GM19455 (cell line): ENCODE results near the gene ZBTB25.

Experiments
- ATAC-seq: cut with Tn5 transposase; IDR thresholded peaks from one replicate; pipeline ENCODE4 v1.9.1; 2021; ENCODE audit not compliant: unreplicated experiment

ZBTB25 gene

DNA sequence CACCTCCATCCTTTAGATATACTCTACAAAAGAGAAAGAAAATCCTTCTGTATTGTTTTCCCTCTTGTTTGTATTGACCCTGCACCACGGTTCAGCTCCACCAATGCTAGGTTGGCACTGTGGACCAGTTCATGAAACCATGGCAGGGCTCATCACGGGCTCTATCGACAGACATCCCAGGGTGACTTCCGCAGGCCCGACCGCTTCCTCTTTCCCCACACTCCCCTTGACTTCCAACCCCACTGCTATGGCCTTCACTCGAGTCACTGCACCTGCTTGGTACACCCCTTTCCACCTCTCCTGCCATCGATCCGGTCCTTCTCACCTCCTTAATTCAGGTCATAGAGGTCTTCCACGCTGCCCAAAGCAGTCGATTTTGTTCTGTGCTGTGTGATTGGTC is 59.5 kb downstream of the ZBTB25 start:
- no peak for ATAC-seq

DNA sequence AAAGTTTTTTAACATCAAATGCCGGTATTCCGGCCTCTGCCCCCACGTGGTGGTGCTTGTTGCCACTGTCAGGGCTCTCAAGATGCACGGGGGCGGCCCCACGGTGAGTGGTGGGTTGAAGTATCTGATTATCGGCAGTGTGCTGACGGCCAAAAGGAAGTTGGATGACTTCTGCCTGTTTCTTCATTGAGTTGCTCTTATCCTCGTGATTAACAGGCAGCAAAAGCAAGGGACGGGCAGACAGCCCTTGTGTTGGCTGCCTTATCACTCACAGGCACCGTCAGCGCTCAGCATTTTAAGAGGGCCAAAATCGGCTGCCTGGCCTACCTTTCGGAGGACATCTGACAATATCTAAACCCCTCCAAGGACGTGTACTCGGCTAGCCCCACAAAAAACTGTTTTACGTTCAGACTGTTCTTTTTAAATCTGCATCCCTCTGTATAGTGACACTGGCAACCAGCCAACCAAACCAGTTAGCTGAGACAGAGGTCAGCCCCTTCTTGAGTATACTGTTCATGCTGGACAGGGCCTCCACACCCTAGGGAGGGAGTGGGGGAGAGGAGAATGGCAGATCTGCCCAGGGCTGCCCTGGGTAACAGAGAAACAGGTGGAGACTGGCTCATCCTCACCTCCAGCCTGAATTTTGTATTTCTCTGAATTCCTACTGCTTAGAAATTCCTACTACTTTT is 61.2 kb downstream of the ZBTB25 start:
- ATAC-seq, result no peak

DNA sequence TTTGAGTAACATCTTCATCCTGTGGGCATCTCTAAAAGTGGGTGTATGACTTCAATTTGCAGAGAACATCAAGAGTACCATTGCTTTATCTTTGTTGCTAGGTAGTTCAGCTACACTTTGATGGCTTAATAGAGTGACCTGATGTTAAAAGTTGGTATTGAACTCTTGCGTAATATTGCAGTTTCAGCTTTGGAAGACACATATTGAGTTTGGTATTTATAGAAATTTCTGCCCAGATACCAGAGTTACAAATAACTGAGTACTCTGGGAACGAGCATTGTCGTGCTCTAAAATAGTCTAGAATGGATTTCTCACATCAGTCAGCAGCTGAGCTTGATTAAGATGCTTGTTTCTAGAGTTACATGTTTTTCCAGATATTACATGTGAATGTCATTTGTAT is 63.1 kb downstream of the ZBTB25 start:
- ATAC-seq, result no peak

DNA sequence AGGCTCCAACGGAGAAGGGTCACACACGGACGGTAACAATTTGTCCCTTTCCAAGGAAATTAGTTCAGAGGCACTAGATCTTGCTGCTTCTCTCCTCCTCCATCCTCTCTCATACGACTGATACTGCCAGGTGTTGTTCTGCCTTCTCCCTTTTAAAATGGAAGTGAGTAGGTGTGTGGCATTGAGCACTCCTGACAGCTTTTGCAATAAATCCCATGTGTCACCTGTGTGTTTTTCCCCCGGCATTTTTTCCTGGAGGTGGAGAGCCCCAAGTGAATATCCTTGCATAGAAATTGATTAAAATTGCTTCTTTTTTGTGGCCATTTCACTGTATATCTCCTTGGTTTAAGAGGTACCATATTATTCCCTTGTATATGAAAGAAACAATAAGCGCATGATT is 64.5 kb downstream of the ZBTB25 start:
- no peak for ATAC-seq

DNA sequence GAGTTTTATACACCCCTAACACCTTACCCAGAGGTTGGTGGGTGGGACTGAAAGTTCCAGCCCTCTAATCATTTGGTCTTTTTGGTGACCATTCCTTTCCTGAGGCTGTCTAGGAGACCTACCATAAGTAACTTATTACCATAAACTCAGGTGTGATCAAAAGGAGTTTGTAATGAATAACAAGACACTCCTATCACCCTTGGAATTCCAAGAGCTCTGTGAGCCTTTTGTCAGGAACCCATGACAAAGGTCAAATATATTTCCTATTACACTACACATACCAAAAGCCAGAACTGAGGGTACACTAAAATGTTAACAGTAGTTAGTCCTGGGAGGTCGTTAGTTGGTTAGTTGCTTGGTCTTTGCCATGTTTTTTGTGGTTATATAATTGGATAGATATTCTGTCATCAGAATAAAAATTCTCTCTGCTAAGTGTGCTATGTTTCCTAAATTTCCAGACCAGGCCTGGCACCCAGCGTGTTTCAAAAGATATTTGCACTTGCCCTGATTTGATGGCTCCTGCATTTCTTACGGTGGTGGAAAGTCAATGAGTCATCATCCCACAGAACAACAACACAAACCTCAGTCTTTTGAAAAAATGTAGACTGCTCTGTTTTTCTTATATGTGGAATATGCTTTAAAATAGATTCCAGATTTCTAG is 65.3 kb downstream of the ZBTB25 start:
- no peak for ATAC-seq

DNA sequence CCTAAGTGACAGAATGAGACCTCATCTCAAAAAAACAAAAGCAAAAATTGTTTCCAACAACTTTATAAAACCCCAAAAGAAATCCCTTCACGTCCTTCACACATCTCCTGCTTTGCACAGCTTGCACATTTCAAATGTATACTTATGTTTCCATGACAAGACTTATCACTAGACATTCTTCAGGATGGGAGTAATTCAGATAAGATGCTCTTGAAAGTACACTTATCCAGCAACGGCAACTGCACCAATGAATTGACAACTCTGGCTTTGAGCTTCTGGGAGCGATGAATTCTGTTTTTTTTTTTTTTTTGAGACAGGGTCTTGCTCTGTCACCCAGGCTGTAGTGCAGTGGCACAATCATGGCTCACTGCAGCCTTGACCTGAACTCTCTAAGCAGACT is 69.1 kb downstream of the ZBTB25 start:
- no peak for ATAC-seq

DNA sequence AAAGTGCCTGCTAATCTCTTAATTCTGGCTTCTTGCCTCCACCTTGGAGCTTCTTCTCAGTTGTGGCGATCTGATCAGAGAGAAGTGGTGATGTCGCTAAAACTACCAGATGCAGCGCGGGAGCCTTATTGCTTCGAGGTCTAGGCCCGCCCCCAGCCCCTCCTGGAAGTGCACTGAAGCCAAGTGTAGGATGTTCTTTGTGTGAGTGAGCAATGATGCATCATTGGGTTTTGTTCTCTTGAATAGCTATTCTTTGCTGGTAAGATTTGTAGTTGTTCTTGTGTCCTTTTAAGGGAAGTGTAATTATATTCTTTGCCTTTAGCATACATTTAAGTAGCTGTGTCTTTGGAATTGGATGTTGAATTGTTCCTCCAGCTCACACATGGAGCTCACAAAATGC is 79.7 kb downstream of the ZBTB25 start:
- ATAC-seq, result no peak

DNA sequence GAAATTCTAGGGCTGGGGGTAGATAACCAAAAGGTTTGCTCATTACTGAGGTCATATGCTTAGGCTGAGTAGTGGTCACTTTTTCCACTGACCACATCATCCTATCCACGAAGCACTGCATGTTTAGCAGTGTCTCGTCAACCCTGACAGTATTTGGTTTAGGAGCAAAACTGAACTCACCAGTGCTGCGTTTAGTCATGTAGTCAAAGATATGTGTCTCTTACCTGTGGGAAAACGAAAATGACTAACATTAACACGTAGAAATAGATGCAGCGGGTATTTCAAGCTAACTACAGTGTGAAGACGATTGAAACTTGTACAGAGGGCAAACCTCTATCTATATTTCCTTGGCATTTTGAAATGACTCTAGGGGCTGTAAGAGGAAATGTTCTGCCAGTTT is 80.9 kb downstream of the ZBTB25 start:
- no peak for ATAC-seq

DNA sequence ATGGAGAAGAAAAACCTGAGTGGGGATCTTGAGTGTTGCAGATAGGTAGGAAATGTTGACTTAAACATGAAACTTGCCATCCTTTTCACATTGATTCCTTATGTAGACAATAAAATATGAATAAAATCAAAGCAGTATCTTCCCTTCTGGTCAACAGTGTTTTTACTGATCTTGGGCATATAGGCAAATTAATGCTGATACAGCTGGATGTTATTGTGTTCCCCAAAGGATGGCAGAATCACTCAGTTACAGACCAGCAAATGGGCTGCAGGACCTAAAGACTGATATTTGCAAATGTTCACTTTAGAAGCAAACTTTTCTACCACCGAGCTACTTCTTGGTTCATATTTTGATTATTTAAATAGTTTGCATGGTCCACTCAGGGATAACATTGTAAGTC is 81.6 kb downstream of the ZBTB25 start:
- no peak for ATAC-seq

DNA sequence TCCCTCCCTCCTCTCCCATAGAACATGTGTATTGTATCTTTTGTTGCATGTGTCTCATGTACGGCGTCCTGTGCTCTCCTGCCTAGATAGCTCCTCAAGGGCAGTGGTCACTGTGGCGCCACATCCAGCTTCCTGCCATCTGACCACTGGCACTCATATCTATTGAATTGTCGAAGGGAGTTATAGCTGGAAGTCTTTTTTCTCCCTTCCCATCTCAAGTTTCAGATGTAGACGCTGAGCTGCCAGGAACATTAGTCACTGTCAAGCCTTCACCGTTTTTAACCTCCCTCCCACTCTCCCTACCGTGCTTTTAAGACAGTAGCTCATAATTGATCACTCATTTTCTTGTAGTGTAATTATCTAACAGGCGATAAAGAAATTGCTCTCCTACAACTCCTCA is 82.5 kb downstream of the ZBTB25 start:
- ATAC-seq, result no peak

DNA sequence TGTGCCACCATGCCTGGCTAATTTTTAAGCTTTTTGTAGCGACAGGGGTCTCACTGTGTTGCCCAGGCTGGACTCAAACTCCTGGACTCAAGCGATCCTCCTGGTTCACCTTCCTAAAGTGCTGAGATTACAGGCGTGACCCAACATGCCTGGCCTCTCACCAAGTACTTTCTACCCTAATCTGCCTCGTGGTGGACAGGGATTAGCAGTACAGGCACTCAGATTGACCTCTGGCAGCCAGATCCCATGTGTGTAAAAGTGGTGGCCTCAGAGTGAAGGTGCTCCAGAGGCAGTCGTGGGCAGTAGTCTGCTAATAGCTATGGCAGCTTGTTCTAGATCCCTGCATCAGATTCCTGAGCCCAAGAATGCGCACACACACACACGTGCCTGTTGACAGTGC is 84.6 kb downstream of the ZBTB25 start:
- ATAC-seq, result no peak

DNA sequence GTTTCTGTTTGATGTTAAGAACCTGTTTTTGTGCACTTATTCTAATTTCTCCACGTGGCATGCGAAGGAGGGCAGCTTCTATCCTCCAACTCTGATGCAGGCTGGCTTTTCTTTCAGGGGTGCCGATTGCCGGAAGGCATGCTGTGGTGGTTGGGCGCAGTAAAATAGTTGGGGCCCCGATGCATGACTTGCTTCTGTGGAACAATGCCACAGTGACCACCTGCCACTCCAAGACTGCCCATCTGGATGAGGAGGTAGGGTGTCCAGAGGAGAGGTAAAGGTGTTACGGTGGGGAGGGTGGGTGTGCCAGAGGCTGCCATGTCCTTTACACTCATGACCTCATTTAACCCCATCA is 85.9 kb downstream of the ZBTB25 start:
- ATAC-seq, result no peak

DNA sequence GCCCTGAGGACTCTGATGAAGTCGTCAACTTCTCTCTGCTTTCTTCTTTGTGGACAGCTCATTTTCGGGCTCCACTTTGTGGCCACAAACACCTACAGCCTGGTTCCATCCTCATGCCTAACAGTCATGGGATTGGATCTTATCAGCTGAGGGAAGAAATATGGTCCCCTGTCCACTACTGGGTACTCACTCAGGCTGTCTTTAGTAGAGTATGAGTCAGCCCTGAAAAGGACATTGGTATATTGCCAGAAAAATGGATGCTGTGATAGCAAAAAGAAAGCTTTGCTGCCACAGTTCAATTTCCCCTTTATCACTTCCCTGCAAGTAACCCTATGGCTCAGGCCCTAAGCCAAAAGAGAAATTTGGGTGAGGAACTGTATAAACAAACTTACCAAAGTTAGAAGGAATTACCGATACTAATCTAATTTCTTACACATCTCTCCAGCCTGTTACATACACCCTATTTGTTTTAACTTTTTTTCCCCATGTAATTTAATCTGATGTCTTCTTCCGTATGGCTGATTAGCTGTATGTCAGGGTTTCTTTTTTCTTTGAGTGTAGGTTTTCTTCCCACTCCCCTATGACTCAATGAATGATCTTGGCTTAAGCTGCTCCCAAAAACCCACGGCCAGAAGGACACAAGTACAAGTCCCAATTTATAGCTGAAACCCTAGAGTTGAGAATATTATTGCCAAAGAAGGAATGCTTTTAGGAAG is 86.4 kb downstream of the ZBTB25 start:
- no peak for ATAC-seq

DNA sequence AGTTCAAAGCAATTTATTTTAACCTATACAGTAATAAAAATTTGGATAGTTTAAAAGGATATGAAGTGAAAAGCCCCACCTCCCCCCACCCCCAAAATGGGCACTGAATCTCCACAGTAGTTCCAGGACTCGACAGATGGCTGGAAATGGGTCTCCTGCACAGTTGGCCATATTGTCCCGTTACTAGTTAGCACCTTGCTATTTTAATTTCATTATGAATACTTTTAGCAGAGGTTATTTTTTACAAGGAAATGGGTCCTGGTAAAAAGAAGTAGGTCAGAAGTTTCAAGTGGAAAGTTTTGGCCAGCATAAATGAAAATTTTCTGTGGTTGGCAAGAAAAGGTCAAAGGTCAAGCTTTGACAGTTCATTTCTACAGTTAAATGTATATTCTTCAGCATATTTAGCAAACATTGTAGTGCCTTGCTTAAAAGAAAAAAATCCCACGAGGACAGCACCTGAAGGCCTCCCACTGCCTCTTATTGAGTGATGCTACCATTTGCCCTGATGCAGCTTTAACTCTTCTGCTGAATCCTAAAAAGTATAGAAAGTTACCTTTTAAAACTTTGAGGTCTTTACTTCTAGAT is 87.2 kb downstream of the ZBTB25 start:
- ATAC-seq, result no peak

DNA sequence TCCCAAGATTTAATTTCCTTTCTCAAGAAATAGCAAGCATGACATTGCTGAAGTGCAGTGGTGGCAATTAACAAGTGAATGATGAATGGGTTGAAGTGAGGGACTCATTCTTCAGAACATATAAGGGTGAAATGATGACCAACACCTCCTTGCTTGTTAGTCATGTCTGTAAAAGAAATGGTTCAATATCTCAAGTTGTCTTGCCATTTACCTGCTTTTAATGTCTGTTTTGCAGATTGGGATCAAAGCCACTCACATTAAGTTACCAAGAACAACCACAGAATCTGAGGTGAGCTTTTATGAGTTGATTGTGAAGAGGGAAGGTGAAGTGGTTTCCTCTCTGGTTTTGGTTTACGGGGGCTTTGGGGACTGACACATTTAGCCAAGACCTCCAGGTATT is 91.4 kb downstream of the ZBTB25 start:
- no peak for ATAC-seq

DNA sequence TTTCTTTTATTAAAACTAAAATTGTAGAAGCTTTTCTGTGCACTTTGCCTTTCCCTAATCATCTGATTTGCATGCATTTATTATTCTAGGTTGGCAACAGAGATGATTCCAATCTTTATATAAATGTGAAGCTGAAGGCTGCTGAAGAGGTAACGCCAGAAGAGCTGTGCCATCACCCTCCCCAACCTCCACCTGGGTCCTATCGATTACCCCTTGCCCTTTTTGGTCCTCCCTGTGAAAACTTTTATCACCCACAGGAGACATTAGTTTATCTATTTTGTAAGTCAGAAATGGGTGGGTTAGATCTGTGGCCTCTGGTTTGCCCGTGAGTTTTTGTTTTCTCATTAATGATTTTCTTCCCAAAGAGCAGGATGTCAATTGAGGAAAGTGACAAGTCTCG is 92.6 kb downstream of the ZBTB25 start:
- no peak for ATAC-seq

DNA sequence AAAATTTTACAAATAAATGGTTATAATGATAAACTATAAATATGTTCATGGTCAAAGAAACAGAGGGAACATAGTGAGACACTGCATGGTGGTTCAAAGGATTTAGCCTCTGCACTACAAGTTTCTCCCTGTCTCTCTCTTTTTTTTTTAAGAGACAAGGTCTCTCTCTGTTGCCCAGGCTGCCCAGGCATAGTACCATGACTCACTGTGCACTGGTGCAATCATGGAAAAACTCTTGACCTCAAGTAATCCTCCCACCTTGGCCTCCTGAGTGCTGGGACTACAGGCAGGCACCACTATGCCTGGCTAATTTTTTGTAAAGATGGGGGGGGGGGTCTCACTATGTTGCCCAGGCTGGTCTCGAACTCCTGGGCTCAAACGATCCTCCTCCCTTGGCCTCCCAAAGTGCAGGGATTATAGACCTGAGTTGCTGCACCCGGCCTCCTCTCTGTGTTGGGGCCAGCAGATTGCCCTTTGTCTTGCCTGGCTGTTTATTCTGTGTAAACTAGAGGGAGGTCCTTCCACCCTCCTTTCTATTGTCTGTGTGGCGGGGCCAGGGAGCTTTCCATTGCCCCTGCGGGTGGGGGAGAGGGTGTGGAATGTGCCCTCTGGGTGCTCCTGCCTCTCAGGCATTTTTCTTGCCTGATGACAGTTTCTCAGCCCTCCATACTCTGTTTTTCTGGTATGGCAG is 93.4 kb downstream of the ZBTB25 start:
- no peak for ATAC-seq

DNA sequence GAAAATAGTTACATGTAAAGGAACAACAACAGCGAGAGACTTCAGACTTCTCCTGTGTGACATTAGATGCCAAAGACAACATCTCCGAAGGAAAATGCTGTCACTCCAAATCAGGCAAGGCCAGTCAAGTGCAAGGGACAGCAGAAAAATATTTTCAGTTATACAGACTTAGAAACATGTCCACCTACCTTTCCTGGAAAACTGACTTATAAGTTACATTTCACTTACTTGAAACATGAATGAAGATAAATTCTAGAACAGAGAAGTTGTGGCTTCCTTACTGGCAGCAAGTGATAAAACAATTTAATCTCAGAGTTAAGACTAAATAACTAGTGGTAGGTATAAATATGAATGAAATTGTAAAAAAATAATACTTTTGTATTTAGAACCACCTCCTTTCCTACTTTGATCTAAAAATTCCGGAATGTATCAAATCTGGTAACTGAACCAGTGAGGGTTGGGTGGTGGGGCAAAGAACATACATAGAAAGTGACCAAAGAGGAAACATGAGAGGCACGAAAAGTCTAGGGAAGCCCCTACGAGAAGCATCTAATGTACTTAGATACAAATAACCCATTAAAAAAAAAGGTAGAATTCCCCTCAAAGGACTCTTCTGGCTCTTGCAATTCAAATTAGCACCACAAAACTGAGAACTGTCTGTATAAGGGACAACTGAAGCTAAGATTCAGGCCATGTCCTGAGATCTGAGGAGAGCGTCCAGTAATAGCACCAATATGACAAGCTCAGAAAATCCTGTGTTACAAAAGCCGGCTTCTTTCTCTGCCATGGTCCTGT is 94.3 kb downstream of the ZBTB25 start:
- no peak for ATAC-seq

DNA sequence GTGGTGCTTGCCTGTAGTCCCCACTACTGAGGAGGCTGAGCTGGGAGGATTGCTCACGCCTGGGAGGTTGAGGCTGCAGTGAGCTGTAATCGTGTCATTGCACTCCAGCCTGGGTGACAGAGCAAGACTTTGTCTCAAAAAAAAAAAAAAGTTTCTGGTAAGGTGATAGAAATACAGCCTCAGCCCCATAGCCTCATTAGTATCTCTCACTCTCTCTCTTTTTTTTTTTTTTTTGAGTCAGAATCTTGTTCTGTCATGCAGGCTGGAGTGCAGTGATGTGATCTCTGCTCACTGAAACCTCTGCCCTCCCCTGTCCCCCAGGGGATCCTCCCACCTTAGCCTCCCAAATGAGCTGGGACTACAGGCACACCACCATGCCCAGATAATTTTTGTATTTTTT is 96.3 kb downstream of the ZBTB25 start:
- no peak for ATAC-seq

DNA sequence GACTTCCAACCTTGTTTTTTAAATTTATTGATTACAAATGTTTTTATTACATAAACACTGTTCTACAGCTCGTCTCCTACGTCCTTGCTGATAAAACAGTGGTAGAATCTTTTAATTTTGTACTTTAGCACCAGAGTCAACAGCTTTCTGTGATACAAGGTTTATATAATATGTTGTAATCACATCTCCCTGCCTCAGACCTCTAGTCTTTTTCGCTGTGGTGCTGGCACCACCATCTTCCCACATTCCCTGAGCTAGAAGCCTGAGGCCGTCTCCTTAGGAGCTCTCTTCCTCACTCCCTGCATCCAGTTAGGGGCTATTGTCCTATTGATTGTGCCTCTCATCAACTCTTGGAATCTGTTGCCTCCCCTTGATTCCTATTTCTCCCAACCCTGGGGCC is 98.3 kb downstream of the ZBTB25 start:
- no peak for ATAC-seq

DNA sequence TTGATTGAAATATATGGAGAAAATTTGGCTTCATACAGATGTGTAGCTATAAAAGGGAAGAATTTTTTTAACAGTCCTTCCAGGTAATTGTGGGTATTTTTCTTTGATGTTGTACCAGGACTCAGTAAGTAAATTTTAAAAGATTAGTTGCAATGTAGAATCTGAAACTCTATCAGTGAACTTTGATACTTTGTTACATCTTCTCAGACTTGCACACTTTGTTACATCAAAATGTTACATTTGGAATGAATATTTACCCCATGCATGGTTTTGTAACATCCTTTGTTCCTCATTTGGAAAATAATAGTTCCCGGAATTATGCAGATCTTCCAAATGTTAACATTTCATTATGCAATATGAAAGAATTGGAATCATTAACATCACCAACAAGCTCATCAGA is 101.7 kb downstream of the ZBTB25 start:
- no peak for ATAC-seq
